ENCODE results near the gene TAAR9.

TAAR9 gene, protein sequence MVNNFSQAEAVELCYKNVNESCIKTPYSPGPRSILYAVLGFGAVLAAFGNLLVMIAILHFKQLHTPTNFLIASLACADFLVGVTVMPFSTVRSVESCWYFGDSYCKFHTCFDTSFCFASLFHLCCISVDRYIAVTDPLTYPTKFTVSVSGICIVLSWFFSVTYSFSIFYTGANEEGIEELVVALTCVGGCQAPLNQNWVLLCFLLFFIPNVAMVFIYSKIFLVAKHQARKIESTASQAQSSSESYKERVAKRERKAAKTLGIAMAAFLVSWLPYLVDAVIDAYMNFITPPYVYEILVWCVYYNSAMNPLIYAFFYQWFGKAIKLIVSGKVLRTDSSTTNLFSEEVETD

GRCh38 chr6:132537977-132538376, at the start of gene TAAR9:
TSS of gene TAAR9 (plus strand) at chr6:132538277. CDS start at chr6:132538290, 13 bp downstream.
- no peak within 1 kb of the TSS for H3K27ac ChIP-seq
- TF ChIP-seq, protein P1, sequence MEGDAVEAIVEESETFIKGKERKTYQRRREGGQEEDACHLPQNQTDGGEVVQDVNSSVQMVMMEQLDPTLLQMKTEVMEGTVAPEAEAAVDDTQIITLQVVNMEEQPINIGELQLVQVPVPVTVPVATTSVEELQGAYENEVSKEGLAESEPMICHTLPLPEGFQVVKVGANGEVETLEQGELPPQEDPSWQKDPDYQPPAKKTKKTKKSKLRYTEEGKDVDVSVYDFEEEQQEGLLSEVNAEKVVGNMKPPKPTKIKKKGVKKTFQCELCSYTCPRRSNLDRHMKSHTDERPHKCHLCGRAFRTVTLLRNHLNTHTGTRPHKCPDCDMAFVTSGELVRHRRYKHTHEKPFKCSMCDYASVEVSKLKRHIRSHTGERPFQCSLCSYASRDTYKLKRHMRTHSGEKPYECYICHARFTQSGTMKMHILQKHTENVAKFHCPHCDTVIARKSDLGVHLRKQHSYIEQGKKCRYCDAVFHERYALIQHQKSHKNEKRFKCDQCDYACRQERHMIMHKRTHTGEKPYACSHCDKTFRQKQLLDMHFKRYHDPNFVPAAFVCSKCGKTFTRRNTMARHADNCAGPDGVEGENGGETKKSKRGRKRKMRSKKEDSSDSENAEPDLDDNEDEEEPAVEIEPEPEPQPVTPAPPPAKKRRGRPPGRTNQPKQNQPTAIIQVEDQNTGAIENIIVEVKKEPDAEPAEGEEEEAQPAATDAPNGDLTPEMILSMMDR (IDR thresholded peaks at IDR 0.05): no peak
- TF ChIP-seq ZFX (IDR thresholded peaks at IDR 0.05; ENCODE audit: borderline replicate concordance): no peak

- no peak overlapping the region for H3K27ac ChIP-seq
- no peak for TF ChIP-seq ZFX (IDR thresholded peaks at IDR 0.05; ENCODE audit: borderline replicate concordance)
- TF ChIP-seq, protein P1 (IDR thresholded peaks at IDR 0.05): no peak
Observed at GRCh38 chr6:132489376-132489775, 48.7 kb upstream of the TAAR9 start.

- TF ChIP-seq ZFX (IDR thresholded peaks at IDR 0.05; ENCODE audit: borderline replicate concordance): no peak
- TF ChIP-seq, protein P1 (IDR thresholded peaks at IDR 0.05): no peak
- no peak overlapping the region for H3K27ac ChIP-seq
Observed at GRCh38 chr6:132490024-132490423, 48.1 kb upstream of the TAAR9 start.

DNA sequence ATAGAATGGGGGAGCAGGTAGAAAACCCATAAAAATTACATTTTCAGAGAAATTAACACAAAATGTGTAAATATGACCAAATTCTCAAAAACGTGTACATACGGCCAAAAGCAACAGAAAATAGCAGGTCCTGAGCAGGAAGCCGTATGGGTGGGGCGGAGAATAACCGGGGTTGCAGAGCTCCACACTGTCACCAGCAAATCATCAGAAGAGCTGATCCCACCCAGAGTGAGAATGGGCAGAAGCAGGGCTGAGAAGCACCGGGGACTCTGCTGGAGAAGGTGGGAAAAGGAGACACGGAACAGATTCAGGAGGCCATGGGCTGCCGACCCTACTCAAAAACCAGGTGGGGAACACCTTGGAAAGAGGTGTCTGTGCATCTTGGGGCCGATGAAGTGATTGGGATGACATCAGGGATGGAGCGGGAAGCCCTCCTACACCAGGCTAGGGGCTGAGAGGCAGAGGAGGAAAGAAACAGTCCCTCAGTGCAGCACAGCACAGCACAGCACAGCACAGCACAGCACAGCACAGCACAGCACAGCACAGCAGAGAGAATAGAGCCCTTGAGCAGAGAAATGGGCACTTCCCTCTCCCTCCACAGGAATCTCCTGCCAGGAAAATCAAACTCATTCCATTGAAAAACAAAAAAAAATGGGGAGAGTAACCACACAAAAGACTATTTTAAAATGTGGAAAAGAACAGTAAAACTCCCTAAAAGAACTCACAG, 47.4 kb upstream of the TAAR9 start:
- H3K27ac ChIP-seq: no peak overlapping the region

GRCh38 chr6:132491303-132491702, 46.8 kb upstream of the TAAR9 start:
- H3K27ac ChIP-seq: no peak overlapping the region
- TF ChIP-seq ZFX (IDR thresholded peaks at IDR 0.05; ENCODE audit: borderline replicate concordance): no peak
- TF ChIP-seq, protein P1 (IDR thresholded peaks at IDR 0.05): no peak

More for the DNA sequence above, 47.4 kb upstream of the TAAR9 start:
- TF ChIP-seq ZFX (IDR thresholded peaks at IDR 0.05; ENCODE audit: borderline replicate concordance): no peak
- TF ChIP-seq, protein P1 (IDR thresholded peaks at IDR 0.05): no peak

GRCh38 chr6:132491881-132492280, 46.2 kb upstream of the TAAR9 start:
- TF ChIP-seq, protein P1 (IDR thresholded peaks at IDR 0.05): no peak
- no peak for TF ChIP-seq ZFX (IDR thresholded peaks at IDR 0.05; ENCODE audit: borderline replicate concordance)
- no peak overlapping the region for H3K27ac ChIP-seq

GRCh38 chr6:132494954-132495353, 43.1 kb upstream of the TAAR9 start:
- H3K27ac ChIP-seq: no peak overlapping the region
- TF ChIP-seq, protein P1 (IDR thresholded peaks at IDR 0.05): no peak
- no peak for TF ChIP-seq ZFX (IDR thresholded peaks at IDR 0.05; ENCODE audit: borderline replicate concordance)
